GM12892 (cell line): ENCODE data around the gene KLF3.

Experiments
- POLR2A ChIP-seq: IDR thresholded peaks from 2 replicates; pipeline ENCODE4 v1.6.1; 2011; ENCODE audit warnings: low read depth, low read length, control low read depth
- POLR2AphosphoS5 ChIP-seq: IDR thresholded peaks from 2 replicates; pipeline ENCODE4 v1.6.1; 2011; ENCODE audit warnings: low read depth, low read length, control low read depth

DNA sequence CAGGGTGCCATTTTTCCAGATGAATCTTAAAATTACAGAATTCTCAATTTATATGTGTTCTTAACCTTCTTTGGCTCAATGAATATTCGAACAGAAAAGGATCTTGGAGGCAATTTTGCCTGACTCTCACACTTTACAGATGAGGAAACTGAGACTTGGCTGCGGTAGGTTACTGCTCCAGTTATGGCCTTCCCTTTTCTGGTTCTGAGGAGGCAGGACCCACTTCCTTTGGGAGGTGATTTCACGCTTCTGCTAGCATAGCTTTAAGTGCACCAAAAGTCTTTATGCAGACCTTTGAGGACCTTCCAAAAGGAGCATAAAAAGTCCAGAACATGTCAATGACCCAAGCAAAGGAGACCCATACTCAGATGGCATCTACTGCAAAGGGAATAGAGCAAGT is 44.7 kb upstream of the KLF3 start:
- no peak for TF ChIP-seq POLR2A
- TF ChIP-seq POLR2AphosphoS5 = no peak
